H54 (cell line): ENCODE results near the gene MYADML2.

Source experiments
- DNase-seq: peaks from one replicate; pipeline ENCODE4 v3.0.0; 2011; ENCODE audit warnings: low spot score, mixed read lengths; ENCODE audit not compliant: insufficient read length
- FAIRE-seq: peaks from 3 replicates; lab custom pipeline; 2011; peaks lifted over from hg19 to GRCh38; lab: Jason Lieb, UNC
- POLR2A ChIP-seq: IDR thresholded peaks from 2 replicates; pipeline ENCODE4 v1.6.1; 2011; ENCODE audit warnings: low read depth, mild to moderate bottlenecking, low read length

MYADML2 gene

GRCh38 chr17:81898885-81899284 is 48.1 kb downstream of the MYADML2 start:
- FAIRE-seq: no peak
- TF ChIP-seq POLR2A: 0 out of 2 replicates have a peak, but pooled peaks have one; percentile 11
- no peak for DNase-seq

GRCh38 chr17:81898029-81898866 is 48.8 kb downstream of the MYADML2 start:
- TF ChIP-seq POLR2A: no peak
- DNase-seq (peak; percentile 90), FAIRE-seq (no peak)

- DNase-seq (no peak), FAIRE-seq (no peak)
- TF ChIP-seq POLR2A: no peak
These were observed 51.6 kb downstream of the MYADML2 start for GRCh38 chr17:81895400-81895799.

- DNase-seq (no peak), FAIRE-seq (no peak)
- no peak for TF ChIP-seq POLR2A
These were observed 55.8 kb downstream of the MYADML2 start for GRCh38 chr17:81891303-81891552.

GRCh38 chr17:81890447-81891302 is 56.4 kb downstream of the MYADML2 start:
- no peak for DNase-seq
- no peak for TF ChIP-seq POLR2A
- no peak for FAIRE-seq
